ENCODE data around the gene MAK. TPM values are rescaled to one million over a fixed set of nuclear protein-coding genes. Genes with fewer than 3 reads are reported as not detected.
A peak's percentile ranks its signal among the peaks of the same experiment; 100 is the strongest.

MAK gene
- total RNA-seq, 2 donors from 2014 or later, result 0.18 to 0.35 TPM

DNA sequence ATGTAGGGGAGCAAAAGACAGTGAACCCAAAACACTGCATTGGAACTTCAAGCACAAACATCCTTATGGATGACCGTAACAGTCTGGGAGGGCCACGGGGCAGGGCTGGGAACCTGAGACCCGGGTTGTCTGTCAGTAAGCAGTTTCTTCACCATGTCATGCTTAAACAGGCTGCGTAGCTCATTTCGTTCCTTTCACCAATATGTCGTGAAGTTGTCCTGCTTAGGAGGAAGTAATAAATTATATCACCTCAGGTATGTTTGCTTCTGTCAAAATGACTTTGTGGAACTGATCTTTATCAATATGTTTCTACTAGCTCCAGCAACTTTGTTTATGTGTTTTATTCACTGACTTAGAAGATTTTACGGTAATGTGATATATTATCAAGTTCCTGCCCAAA is 12.4 kb upstream of the MAK start:
- TF ChIP-seq, protein P1, sequence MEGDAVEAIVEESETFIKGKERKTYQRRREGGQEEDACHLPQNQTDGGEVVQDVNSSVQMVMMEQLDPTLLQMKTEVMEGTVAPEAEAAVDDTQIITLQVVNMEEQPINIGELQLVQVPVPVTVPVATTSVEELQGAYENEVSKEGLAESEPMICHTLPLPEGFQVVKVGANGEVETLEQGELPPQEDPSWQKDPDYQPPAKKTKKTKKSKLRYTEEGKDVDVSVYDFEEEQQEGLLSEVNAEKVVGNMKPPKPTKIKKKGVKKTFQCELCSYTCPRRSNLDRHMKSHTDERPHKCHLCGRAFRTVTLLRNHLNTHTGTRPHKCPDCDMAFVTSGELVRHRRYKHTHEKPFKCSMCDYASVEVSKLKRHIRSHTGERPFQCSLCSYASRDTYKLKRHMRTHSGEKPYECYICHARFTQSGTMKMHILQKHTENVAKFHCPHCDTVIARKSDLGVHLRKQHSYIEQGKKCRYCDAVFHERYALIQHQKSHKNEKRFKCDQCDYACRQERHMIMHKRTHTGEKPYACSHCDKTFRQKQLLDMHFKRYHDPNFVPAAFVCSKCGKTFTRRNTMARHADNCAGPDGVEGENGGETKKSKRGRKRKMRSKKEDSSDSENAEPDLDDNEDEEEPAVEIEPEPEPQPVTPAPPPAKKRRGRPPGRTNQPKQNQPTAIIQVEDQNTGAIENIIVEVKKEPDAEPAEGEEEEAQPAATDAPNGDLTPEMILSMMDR (conservative IDR thresholded peaks at IDR 0.05), result no peak
- Histone ChIP-seq H3K4me1 (ENCODE audit: control insufficient read depth, insufficient read depth, low read length) (no peaks in the 10 kb centered on the region), H3K9me3 (ENCODE audit: control insufficient read depth, low read length) (peaks cover 21% of the 10 kb centered on the region), H3K27me3 (ENCODE audit: control insufficient read depth, insufficient read depth, low read length, poor library complexity, severe bottlenecking) (no peaks in the 10 kb centered on the region), H3K9ac (ENCODE audit: extremely low read depth, low read length, poor library complexity, severe bottlenecking) (no peak overlapping the region), H3K36me3 (ENCODE audit: control insufficient read depth, insufficient read depth, low read length) (no peaks in the 10 kb centered on the region), H3K4me3 (ENCODE audit: low read length) (no peak overlapping the region), H3K27ac (ENCODE audit: low read depth, low read length) (no peak overlapping the region)
- 91 to 98% methylated on average over 6 to 7 of the region's 7 CpGs for WGBS, 2 experiments (ENCODE audit: insufficient coverage in 1 of 2, insufficient read length in 1 of 2)
- no peaks in the 10 kb centered on the region for H3K4me1 Mint-ChIP-seq
- peaks cover 3% of the 10 kb centered on the region for H3K36me3 Mint-ChIP-seq (ENCODE audit: low read depth)
- no peak for DNase-seq
- peaks cover 28% of the 10 kb centered on the region for H3K9me3 Mint-ChIP-seq
- no peaks in the 10 kb centered on the region for H3K27me3 Mint-ChIP-seq (ENCODE audit: insufficient read depth)
- no peak overlapping the region for H3K4me3 Mint-ChIP-seq
- no peak overlapping the region for H3K27ac Mint-ChIP-seq

GRCh38 chr6:10849901-10850300 is 11.6 kb upstream of the MAK start:
- no peak overlapping the region for H3K4me3 ChIP-seq (ENCODE audit: low read length)
- peaks cover 17% of the 10 kb centered on the region for H3K9me3 ChIP-seq (ENCODE audit: control insufficient read depth, low read length)
- no peak overlapping the region for H3K4me3 Mint-ChIP-seq
- no peak overlapping the region for H3K27ac Mint-ChIP-seq
- WGBS, 2 experiments (ENCODE audit: insufficient coverage in 1 of 2, insufficient read length in 1 of 2), result 79 to 87% methylated on average over 2 to 4 of the region's 4 CpGs
- H3K36me3 Mint-ChIP-seq (ENCODE audit: low read depth), result peaks cover 3% of the 10 kb centered on the region
- H3K4me1 ChIP-seq (ENCODE audit: control insufficient read depth, insufficient read depth, low read length), result no peaks in the 10 kb centered on the region
- no peaks in the 10 kb centered on the region for H3K27me3 ChIP-seq (ENCODE audit: control insufficient read depth, insufficient read depth, low read length, poor library complexity, severe bottlenecking)
- TF ChIP-seq, protein P1 (conservative IDR thresholded peaks at IDR 0.05), result no peak
- no peak overlapping the region for H3K9ac ChIP-seq (ENCODE audit: extremely low read depth, low read length, poor library complexity, severe bottlenecking)
- no peak for DNase-seq
- no peaks in the 10 kb centered on the region for H3K4me1 Mint-ChIP-seq
- H3K9me3 Mint-ChIP-seq, result peaks cover 23% of the 10 kb centered on the region
- H3K27ac ChIP-seq (ENCODE audit: low read depth, low read length), result no peak overlapping the region
- no peaks in the 10 kb centered on the region for H3K36me3 ChIP-seq (ENCODE audit: control insufficient read depth, insufficient read depth, low read length)
- H3K27me3 Mint-ChIP-seq (ENCODE audit: insufficient read depth), result no peaks in the 10 kb centered on the region

DNA sequence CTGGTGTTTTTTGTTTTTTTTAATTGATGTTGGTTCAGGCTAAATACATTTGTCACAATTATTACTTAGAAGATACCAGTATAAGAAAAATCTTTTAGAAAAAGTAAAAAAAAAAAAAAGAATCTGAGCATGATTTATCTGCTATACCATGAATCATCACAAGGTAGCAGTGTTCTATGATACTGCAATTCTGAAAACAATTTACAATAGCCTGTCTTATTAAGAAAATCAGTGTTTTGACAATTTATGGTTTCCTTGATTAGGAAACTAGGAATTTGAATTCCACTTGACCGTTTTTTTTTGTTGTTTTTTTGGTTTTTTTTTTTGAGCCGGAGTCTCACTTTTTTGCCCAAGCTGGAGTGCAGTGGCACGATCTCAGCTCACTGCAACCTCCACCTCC is 9.3 kb upstream of the MAK start:
- WGBS, 2 experiments (ENCODE audit: insufficient coverage in 1 of 2, insufficient read length in 1 of 2), result 91% methylated on average over 3 of the region's 3 CpGs; no CpG with 5 or more reads in 1 of the 2 experiments
- Mint-ChIP-seq H3K4me3 (no peak overlapping the region), H3K27me3 (ENCODE audit: insufficient read depth) (peaks cover 5% of the 10 kb centered on the region), H3K9me3 (peaks cover 4% of the 10 kb centered on the region), H3K36me3 (ENCODE audit: low read depth) (no peaks in the 10 kb centered on the region), H3K4me1 (no peaks in the 10 kb centered on the region), H3K27ac (no peak overlapping the region)
- H3K27me3 ChIP-seq (ENCODE audit: control insufficient read depth, insufficient read depth, low read length, poor library complexity, severe bottlenecking), result peaks cover under 1% of the 10 kb centered on the region
- no peak overlapping the region for H3K4me3 ChIP-seq (ENCODE audit: low read length)
- H3K4me1 ChIP-seq (ENCODE audit: control insufficient read depth, insufficient read depth, low read length), result no peaks in the 10 kb centered on the region
- H3K9me3 ChIP-seq (ENCODE audit: control insufficient read depth, low read length), result no peaks in the 10 kb centered on the region
- no peaks in the 10 kb centered on the region for H3K36me3 ChIP-seq (ENCODE audit: control insufficient read depth, insufficient read depth, low read length)
- TF ChIP-seq, protein P1 (conservative IDR thresholded peaks at IDR 0.05), result peak; percentile 69
- H3K9ac ChIP-seq (ENCODE audit: extremely low read depth, low read length, poor library complexity, severe bottlenecking), result no peak overlapping the region
- DNase-seq, result no peak
- no peak overlapping the region for H3K27ac ChIP-seq (ENCODE audit: low read depth, low read length)
